Panc1 (cell line): ENCODE data around the gene CPN1. TPM values are rescaled to one million over a fixed set of nuclear protein-coding genes. Genes with fewer than 3 reads are reported as not detected.

Experiments
- ATAC-seq: fragments of 200-7000 bp; cut with Tn5 transposase; 2 replicates; pipeline ENCODE4 v1.9.1; 2020; ENCODE audit warnings: mild to moderate bottlenecking, moderate library complexity
- BruUV-seq: library from RNA; stranded (reverse); fragments of 400-500 nt; replicated peaks from 2 replicates; lab custom pipeline; 2021; lab: Mats Ljungman, UMichigan
- CTCF ChIA-PET: fragments of 300-600 bp; sonication (Branson Sonifier 250); formaldehyde crosslinking; loops from one replicate; lab custom pipeline; 2022; ENCODE audit warnings: antibody characterized with exemption; lab: Charles Lee
- POLR2A ChIA-PET: fragments of 300-600 bp; sonication (Branson Sonifier 250); formaldehyde crosslinking; loops from one replicate; lab custom pipeline; 2022; ENCODE audit warnings: antibody characterized with exemption; lab: Charles Lee
- DNase-seq: peaks from one replicate; pipeline ENCODE4 v3.0.0-alpha.2; 2010; ENCODE audit warnings: low read depth, low spot score
- H3K27ac ChIP-seq: 2 replicates; pipeline ENCODE4 v1.5.1; 2011; ENCODE audit warnings: mild to moderate bottlenecking, low read length, inconsistent platforms
- H3K27me3 ChIP-seq: fragments of 200-500 bp; sonication (Bioruptor generic); 2 replicates; pipeline ENCODE4 v1.6.0; 2014; ENCODE audit warnings: low read length, inconsistent platforms; ENCODE audit not compliant: control insufficient read depth, insufficient read depth
- H3K36me3 ChIP-seq: fragments of 200-500 bp; sonication (Bioruptor generic); 2 replicates; pipeline ENCODE4 v1.5.1; 2014; ENCODE audit warnings: inconsistent platforms, mild to moderate bottlenecking, low read length, moderate library complexity; ENCODE audit not compliant: control insufficient read depth, insufficient read depth
- H3K4me1 ChIP-seq: 2 replicates; pipeline ENCODE4 v1.5.1; 2011; ENCODE audit warnings: inconsistent platforms, mild to moderate bottlenecking, low read length, moderate library complexity; ENCODE audit not compliant: control insufficient read depth, insufficient read depth
- H3K4me3 ChIP-seq, 2 experiments: 2 replicates each; pipeline ENCODE4 v1.5.1; 2011 to 2012; ENCODE audit warnings: low read depth in 2 of 2, low read length in 2 of 2, mild to moderate bottlenecking in 2 of 2, inconsistent platforms in 1 of 2, moderate library complexity in 1 of 2
- H3K9me3 ChIP-seq: fragments of 200-500 bp; sonication (Bioruptor generic); 2 replicates; pipeline ENCODE4 v1.5.1; 2014; ENCODE audit warnings: low read depth, mild to moderate bottlenecking, inconsistent platforms, low read length, moderate library complexity; ENCODE audit not compliant: control insufficient read depth, insufficient read depth
- CTCF ChIP-seq: fragments of 450-650 bp; IDR thresholded peaks from 2 replicates; pipeline ENCODE4 v1.5.1; 2017; ENCODE audit warnings: mild to moderate bottlenecking
- POLR2AphosphoS5 ChIP-seq: IDR thresholded peaks from 2 replicates; pipeline ENCODE4 v1.6.1; 2012; ENCODE audit warnings: mild to moderate bottlenecking, low read depth, low read length, moderate library complexity
- SIN3A ChIP-seq: IDR thresholded peaks from 2 replicates; pipeline ENCODE4 v1.6.1; 2012; ENCODE audit warnings: low read depth, mild to moderate bottlenecking, low read length, moderate library complexity, borderline replicate concordance; ENCODE audit not compliant: insufficient read depth
- TCF7L2 ChIP-seq: IDR thresholded peaks from 2 replicates; pipeline ENCODE4 v1.6.1; 2011; ENCODE audit warnings: mild to moderate bottlenecking, low read depth, low read length, inconsistent platforms
- in situ Hi-C: cut with HindIII; loops from 2 replicates; pipeline ENCODE4 v1.10.0; 2016; ENCODE audit warnings: low sequenced_read_pairs, low pct_unique_long_range_greater_than_20kb
- intact Hi-C: fragments of 100-400 bp; cut with micrococcal nuclease; formaldehyde crosslinking; loops from one replicate; pipeline ENCODE4 v1.10.0; 2022; ENCODE audit not compliant: unreplicated experiment
- total RNA-seq: library from RNA; stranded (reverse); gene quantifications from one replicate; pipeline ENCODE4 v1.2.1, GENCODE V29; 2021; ENCODE audit not compliant: unreplicated experiment
- TF ChIP-seq, protein P1 (sequence below), 2 experiments: IDR thresholded peaks; 2 replicates each; pipeline ENCODE4 v1.6.1; 2011 to 2012; ENCODE audit warnings: low read depth in 2 of 2, control low read depth in 1 of 2, low read length in 1 of 2, mild to moderate bottlenecking in 1 of 2, moderate library complexity in 1 of 2; ENCODE audit not compliant: insufficient read depth in 1 of 2

Gene CPN1
- total RNA-seq, 1 experiment from 2014 or later = not detected

DNA sequence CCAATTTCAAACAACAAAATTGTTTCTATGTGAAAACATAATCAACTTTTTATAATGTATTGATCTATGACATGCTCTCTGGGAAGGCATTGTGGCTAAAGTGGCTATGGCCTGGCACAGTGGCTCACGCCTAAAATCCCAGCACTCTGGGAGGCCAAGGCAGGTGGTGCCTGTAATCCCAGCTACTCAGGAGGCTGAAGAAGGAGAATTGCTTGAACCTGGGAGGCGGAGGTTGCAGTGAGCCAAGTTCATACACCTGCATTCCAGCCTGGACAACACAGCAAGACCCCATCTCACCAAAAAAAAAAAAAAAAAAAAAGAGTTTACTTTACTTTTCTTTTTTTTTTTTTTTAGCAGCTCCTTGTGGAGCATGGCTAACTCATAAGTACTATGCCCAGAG is 38.9 kb upstream of the CPN1 start:
- Histone ChIP-seq H3K27me3 (no peaks in the 10 kb centered on the region), H3K27ac (no peak overlapping the region), H3K4me1 (no peaks in the 10 kb centered on the region), H3K4me3 (no peak overlapping the region), H3K36me3 (no peaks in the 10 kb centered on the region), H3K9me3 (no peaks in the 10 kb centered on the region)
- ChIA-PET CTCF (no interaction called here), POLR2A (interaction anchor here (0.6 kb wide), 1 partner anchor 18 kb away, joined by 4 read pairs; no protein-coding TSS in a partner anchor)
- ATAC-seq = no peak
- TF ChIP-seq SIN3A (no peak), CTCF (no peak), POLR2AphosphoS5 (no peak), TCF7L2 (no peak)
- TF ChIP-seq, protein P1, sequence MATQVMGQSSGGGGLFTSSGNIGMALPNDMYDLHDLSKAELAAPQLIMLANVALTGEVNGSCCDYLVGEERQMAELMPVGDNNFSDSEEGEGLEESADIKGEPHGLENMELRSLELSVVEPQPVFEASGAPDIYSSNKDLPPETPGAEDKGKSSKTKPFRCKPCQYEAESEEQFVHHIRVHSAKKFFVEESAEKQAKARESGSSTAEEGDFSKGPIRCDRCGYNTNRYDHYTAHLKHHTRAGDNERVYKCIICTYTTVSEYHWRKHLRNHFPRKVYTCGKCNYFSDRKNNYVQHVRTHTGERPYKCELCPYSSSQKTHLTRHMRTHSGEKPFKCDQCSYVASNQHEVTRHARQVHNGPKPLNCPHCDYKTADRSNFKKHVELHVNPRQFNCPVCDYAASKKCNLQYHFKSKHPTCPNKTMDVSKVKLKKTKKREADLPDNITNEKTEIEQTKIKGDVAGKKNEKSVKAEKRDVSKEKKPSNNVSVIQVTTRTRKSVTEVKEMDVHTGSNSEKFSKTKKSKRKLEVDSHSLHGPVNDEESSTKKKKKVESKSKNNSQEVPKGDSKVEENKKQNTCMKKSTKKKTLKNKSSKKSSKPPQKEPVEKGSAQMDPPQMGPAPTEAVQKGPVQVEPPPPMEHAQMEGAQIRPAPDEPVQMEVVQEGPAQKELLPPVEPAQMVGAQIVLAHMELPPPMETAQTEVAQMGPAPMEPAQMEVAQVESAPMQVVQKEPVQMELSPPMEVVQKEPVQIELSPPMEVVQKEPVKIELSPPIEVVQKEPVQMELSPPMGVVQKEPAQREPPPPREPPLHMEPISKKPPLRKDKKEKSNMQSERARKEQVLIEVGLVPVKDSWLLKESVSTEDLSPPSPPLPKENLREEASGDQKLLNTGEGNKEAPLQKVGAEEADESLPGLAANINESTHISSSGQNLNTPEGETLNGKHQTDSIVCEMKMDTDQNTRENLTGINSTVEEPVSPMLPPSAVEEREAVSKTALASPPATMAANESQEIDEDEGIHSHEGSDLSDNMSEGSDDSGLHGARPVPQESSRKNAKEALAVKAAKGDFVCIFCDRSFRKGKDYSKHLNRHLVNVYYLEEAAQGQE (IDR thresholded peaks at IDR 0.05; ENCODE audit: insufficient read depth in 1 of 2, low read depth in 2 of 2, low read length in 1 of 2) = no peak
- BruUV-seq = no TSS peak
- intact Hi-C loops = no loop called here
- in situ Hi-C loops = no loop called here
- no peak for DNase-seq

DNA sequence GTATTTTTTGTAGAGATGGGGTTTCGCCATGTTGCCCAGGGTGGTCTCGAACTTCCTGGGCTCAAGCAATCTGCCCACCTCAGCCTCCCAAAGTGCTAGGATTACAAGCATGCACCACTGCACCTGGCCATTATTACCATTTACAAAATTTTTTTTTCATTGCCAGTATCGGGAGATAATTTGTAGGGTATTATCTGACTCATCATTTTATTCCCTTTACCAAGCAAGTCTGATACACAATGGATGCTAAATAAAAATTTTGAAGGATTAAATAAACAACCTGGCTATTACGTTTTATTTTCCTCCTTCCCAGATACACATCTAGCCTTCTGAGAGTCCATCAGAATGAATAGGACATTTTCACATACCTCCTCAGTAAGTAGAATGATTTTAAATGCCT is 38.1 kb upstream of the CPN1 start:
- Histone ChIP-seq H3K4me1 (no peaks in the 10 kb centered on the region), H3K4me3 (no peak overlapping the region), H3K36me3 (no peaks in the 10 kb centered on the region), H3K27me3 (no peaks in the 10 kb centered on the region), H3K9me3 (no peaks in the 10 kb centered on the region), H3K27ac (no peak overlapping the region)
- no peak for TF ChIP-seq SIN3A
- TF ChIP-seq, protein P1 (IDR thresholded peaks at IDR 0.05; ENCODE audit: insufficient read depth in 1 of 2, low read depth in 2 of 2, low read length in 1 of 2) = no peak
- TF ChIP-seq POLR2AphosphoS5 = no peak
- no peak for TF ChIP-seq CTCF
- TF ChIP-seq TCF7L2 = no peak
- ATAC-seq = no peak
- in situ Hi-C loops = no loop called here
- ChIA-PET CTCF (no interaction called here), POLR2A (no interaction called here)
- intact Hi-C loops = no loop called here
- BruUV-seq = no TSS peak
- DNase-seq = no peak
